K562 (cell line): ENCODE data around the gene SRCAP. TPM values are rescaled to one million over a fixed set of nuclear protein-coding genes. Genes with fewer than 3 reads are reported as not detected.

Source experiments
- BDP1 ChIP-seq: IDR thresholded peaks from 3 replicates; pipeline ENCODE4 v1.6.1; 2011; ENCODE audit not compliant: insufficient read length, insufficient read depth
- CHD1 ChIP-seq: fragments of 200-600 bp; sonication (generic); IDR thresholded peaks from one replicate; pipeline ENCODE4 v1.6.1; 2012; ENCODE audit warnings: mild to moderate bottlenecking, moderate library complexity, low read length, inconsistent platforms
- CHD2 ChIP-seq: IDR thresholded peaks from 2 replicates; pipeline ENCODE4 v1.6.1; 2011; ENCODE audit warnings: low read depth, low read length
- CREB1 ChIP-seq, 2 experiments: sonication (generic) in 1 of 2; formaldehyde crosslinking in 1 of 2; IDR thresholded peaks; 2 replicates each; pipeline versions ENCODE4 v1.6.1 to v1.8.0; 2012 to 2022; ENCODE audit warnings: inconsistent platforms in 1 of 2, mild to moderate bottlenecking in 1 of 2, missing genetic modification reagents in 1 of 2, moderate library complexity in 1 of 2
- CTCFL ChIP-seq: IDR thresholded peaks from 2 replicates; pipeline ENCODE4 v1.6.1; 2011; ENCODE audit warnings: borderline replicate concordance, low read depth, mild to moderate bottlenecking, moderate library complexity, low read length; ENCODE audit not compliant: insufficient read depth, poor library complexity, severe bottlenecking
- NCOR1 ChIP-seq: fragments of 450-650 bp; IDR thresholded peaks from 2 replicates; pipeline ENCODE4 v1.6.1; 2016; ENCODE audit warnings: mild to moderate bottlenecking, moderate library complexity
- PATZ1 ChIP-seq: fragments of 250-450 bp; sonication (Bioruptor Pico); IDR thresholded peaks from 2 replicates; pipeline ENCODE4 v1.5.0; 2020; ENCODE audit warnings: mild to moderate bottlenecking, borderline replicate concordance
- PHF8 ChIP-seq: fragments of 200-600 bp; sonication (generic); IDR thresholded peaks from 2 replicates; pipeline ENCODE4 v1.6.1; 2012; ENCODE audit warnings: mixed run types, mild to moderate bottlenecking, inconsistent platforms, low read length, moderate library complexity, borderline replicate concordance
- RBBP5 ChIP-seq: fragments of 200-600 bp; sonication (generic); IDR thresholded peaks from 2 replicates; pipeline ENCODE4 v1.6.1; 2012; ENCODE audit warnings: borderline replicate concordance, mild to moderate bottlenecking, low read length, control low read depth, inconsistent platforms; ENCODE audit not compliant: insufficient read depth, poor library complexity, severe bottlenecking
- THRAP3 ChIP-seq: fragments of 450-650 bp; IDR thresholded peaks from 2 replicates; pipeline ENCODE4 v1.6.1; 2016; ENCODE audit warnings: mild to moderate bottlenecking, inconsistent platforms, borderline replicate concordance
- ZNF239 ChIP-seq: fragments of 250-450 bp; sonication (Bioruptor Pico); IDR thresholded peaks from 2 replicates; pipeline ENCODE4 v1.4.0; 2020; ENCODE audit warnings: mild to moderate bottlenecking
- ZNF395 ChIP-seq: fragments of 200-800 bp; sonication (Bioruptor generic); IDR thresholded peaks from 2 replicates; pipeline ENCODE4 v1.6.1; 2017; ENCODE audit warnings: missing genetic modification characterization, missing compliant biosample characterization
- ZNF592 ChIP-seq: fragments of 450-650 bp; IDR thresholded peaks from 2 replicates; pipeline ENCODE4 v1.6.1; 2017; ENCODE audit warnings: antibody characterized with exemption, mild to moderate bottlenecking
- ZNF655 ChIP-seq: fragments of 250-450 bp; sonication (Bioruptor Pico); IDR thresholded peaks from 2 replicates; pipeline ENCODE4 v1.5.0; 2021
- ZNF717 ChIP-seq: fragments of 250-450 bp; sonication (Bioruptor Pico); IDR thresholded peaks from 2 replicates; pipeline ENCODE4 v1.5.0; 2021
- polyA plus RNA-seq, 8 experiments: library from polyadenylated mRNA; depleted of rRNA in 4 of 8; stranded (reverse) in 5 of 8; unstranded in 3 of 8; fragments of >200 nt; fragmentation: Nextera tagmentation in 2 of 8; fragmentation: Illumina TruSeq in 1 of 8; extraction: Ambion mirVana in 2 of 8; extraction: Trizol in 1 of 8; gene quantifications; 2 replicates each; pipeline versions ENCODE4 v1.2.1 to v1.2.3, GENCODE V29; 2011 to 2014; ENCODE audit warnings: inconsistent platforms in 1 of 8, missing spikeins in 1 of 8
- total RNA-seq, 7 experiments: library from RNA; depleted of rRNA in 6 of 7; stranded (reverse); fragments of >200 nt in 6 of 7; fragmentation: Illumina TruSeq in 2 of 7; extraction: Trizol in 2 of 7; gene quantifications; 2 replicates each; pipeline versions ENCODE4 v1.2.1 to v1.2.3, GENCODE V29; 2011 to 2021; ENCODE audit warnings: low replicate concordance in 1 of 7

The SRCAP gene
- total and polyA plus RNA-seq, 9 of the 15 experiments (the other 6 are each of a cell fraction or from before 2014, with no cell fraction given), result 0.21 to 62.6 (median 5.8) TPM

GRCh38 chr16:30649725-30650368 lies 49.1 kb upstream of the SRCAP start (continued):
- no peak for TF ChIP-seq CHD1
- no peak for TF ChIP-seq RBBP5
- TF ChIP-seq THRAP3, result peak; percentile 100
- TF ChIP-seq BDP1, result no peak
- 0 out of 2 replicates have a peak, but pooled peaks have one; percentile 28 for TF ChIP-seq ZNF592
- no peak for TF ChIP-seq CHD2
- TF ChIP-seq CTCFL, result no peak
- no peak for TF ChIP-seq PHF8
- no peak for TF ChIP-seq ZNF239 (CRISPR knock-in tag)
- no peak for TF ChIP-seq NCOR1
- TF ChIP-seq PATZ1 (CRISPR knock-in tag), result no peak
- no peak for TF ChIP-seq ZNF655 (CRISPR knock-in tag)
- no peak for TF ChIP-seq ZNF717 (CRISPR knock-in tag)
- no peak for TF ChIP-seq ZNF395 (CRISPR knock-in tag)
- TF ChIP-seq CREB1 (IDR thresholded peaks at IDR 0.05), result no peak
- no peak for TF ChIP-seq CREB1 (CRISPR knock-in tag; IDR thresholded peaks at IDR 0.05)
